ENCODE results near the gene HS6ST3. TPM values are rescaled to one million over a fixed set of nuclear protein-coding genes. Genes with fewer than 3 reads are reported as not detected.
"Not testable (repeated sequence)": the region's sequence is repeated elsewhere in the genome, so short reads cannot be mapped to it uniquely, and the experiment has no call there.

HS6ST3 gene
- total and polyA plus RNA-seq, 10 donors, result 0.03 TPM; not detected in 9

GRCh38 chr13:96112936-96113335 is 23.0 kb downstream of the HS6ST3 start:
- DNase-seq, result no peak
- intact Hi-C loops (cut with DNase I; ENCODE audit: low total_unique reads), result no loop called here
- Histone ChIP-seq H3K4me3 (no peak overlapping the region), H3K27me3 (replicated peaks in 1 of 7) (no peaks in the 10 kb centered on the region), H3K36me3 (no peaks in the 10 kb centered on the region), H3K9me3 (peaks cover 0 to 23% (median 15%) of the 10 kb centered on the region in 8 donors), H3K4me1 (no peaks in the 10 kb centered on the region), H3K27ac (no peak overlapping the region)
- TF ChIP-seq POLR2A (IDR thresholded peaks at IDR 0.05) (no peak), CTCF (IDR thresholded peaks at IDR 0.05 in 8 of 11, conservative IDR thresholded peaks at IDR 0.05 in 3 of 11) (no peak), POLR2AphosphoS5 (IDR thresholded peaks at IDR 0.05) (no peak)
- WGBS, 5 donors, result 44 to 86% (median 76%) methylated on average over 2 of the region's 2 CpGs

DNA sequence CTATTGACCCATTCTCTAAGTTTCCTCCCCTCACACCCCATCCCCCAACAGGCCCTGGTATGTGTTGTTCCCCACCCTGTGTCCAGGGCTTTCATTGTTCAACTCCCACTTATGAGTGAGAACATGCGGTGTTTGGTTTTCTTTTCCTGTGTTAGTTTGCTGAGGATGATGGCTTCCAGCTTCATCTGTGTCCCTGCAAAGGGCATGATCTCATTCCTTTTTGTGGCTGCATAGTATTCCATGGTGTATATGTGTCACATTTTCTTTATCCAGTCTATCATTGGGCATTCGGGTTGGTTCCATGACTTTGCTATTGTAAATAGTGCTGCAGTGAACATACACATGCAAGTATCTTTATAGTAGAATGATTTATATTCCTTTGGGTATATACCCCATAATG is 25.5 kb downstream of the HS6ST3 start:
- H3K9me3 ChIP-seq; intact Hi-C loops (cut with DNase I; ENCODE audit: low total_unique reads); DNase-seq; H3K4me1 ChIP-seq; H3K27ac ChIP-seq; H3K36me3 ChIP-seq; H3K27me3 ChIP-seq (replicated peaks in 1 of 7); H3K4me3 ChIP-seq: not testable (repeated sequence)
- 92 to 98% (median 97%) methylated on average over 2 of the region's 2 CpGs for WGBS, 5 donors

DNA sequence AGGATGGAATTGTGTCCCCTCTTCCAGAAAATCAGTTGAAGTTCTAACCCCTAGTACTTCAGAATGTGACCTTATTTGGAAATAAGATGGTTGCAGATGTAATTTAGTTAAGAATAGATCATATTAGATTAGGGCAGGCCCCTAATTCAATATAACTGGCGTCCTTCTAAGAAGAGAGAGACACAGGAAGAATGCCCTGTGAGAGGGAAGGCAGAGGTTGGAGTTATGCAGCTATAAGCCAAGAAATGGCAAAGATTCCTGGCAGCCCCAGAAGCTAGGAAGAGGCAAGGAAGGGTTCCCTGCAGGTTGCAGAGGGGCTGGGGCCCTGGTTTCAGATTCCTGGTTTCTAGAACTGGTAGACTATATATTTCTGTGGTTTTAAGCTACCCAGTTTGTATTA is 30.0 kb downstream of the HS6ST3 start:
- H3K9me3 ChIP-seq, result no peaks in the 10 kb centered on the region
- no peaks in the 10 kb centered on the region for H3K27me3 ChIP-seq (replicated peaks in 1 of 7)
- H3K27ac ChIP-seq, result no peak overlapping the region
- WGBS, 5 donors, result 52 to 75% (median 66%) methylated on average over 1 of the region's 1 CpG
- intact Hi-C loops (cut with DNase I; ENCODE audit: low total_unique reads), result no loop called here
- no peak for TF ChIP-seq POLR2AphosphoS5 (IDR thresholded peaks at IDR 0.05)
- TF ChIP-seq CTCF (IDR thresholded peaks at IDR 0.05 in 8 of 11, conservative IDR thresholded peaks at IDR 0.05 in 3 of 11), result no peak
- TF ChIP-seq POLR2A (IDR thresholded peaks at IDR 0.05), result no peak
- no peak overlapping the region for H3K4me3 ChIP-seq
- DNase-seq, result no peak
- no peaks in the 10 kb centered on the region for H3K4me1 ChIP-seq
- no peaks in the 10 kb centered on the region for H3K36me3 ChIP-seq

DNA sequence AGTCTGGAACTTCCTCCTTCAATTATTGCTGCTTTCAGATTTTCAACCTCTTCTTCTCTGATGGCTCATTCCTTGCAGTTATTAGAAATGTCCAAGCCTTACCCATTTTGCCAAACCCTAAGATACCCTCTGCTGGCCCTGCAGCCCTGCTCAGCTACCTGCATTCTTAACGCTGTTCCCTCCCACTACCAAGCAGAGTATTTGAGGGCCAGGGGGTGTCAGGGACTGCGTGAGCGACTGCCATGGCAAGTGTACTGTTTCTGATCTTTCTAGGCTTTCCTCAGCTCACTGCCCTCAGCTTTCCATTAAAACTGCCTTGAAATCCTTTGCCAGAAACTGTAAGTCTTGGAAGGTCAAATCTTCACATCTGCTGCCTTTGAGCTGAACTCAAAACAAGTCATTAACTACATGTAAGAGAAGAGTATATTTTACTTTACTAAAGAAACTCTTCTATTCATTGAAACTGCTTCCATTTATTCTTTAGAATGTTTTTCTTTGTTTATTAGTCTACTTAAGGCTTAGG is 41.0 kb downstream of the HS6ST3 start:
- WGBS, 5 donors, result 47 to 68% (median 59%) methylated on average over 3 of the region's 3 CpGs
- no peak overlapping the region for H3K27ac ChIP-seq

More for the DNA sequence above, 41.0 kb downstream of the HS6ST3 start:
- DNase-seq, result no peak
- intact Hi-C loops (cut with DNase I; ENCODE audit: low total_unique reads), result no loop called here
- Histone ChIP-seq H3K4me3 (no peak overlapping the region), H3K9me3 (no peaks in the 10 kb centered on the region), H3K36me3 (no peaks in the 10 kb centered on the region), H3K4me1 (no peaks in the 10 kb centered on the region), H3K27me3 (replicated peaks in 1 of 7) (no peaks in the 10 kb centered on the region)
- TF ChIP-seq POLR2AphosphoS5 (IDR thresholded peaks at IDR 0.05), result no peak
- no peak for TF ChIP-seq CTCF (IDR thresholded peaks at IDR 0.05 in 8 of 11, conservative IDR thresholded peaks at IDR 0.05 in 3 of 11)
- no peak for TF ChIP-seq POLR2A (IDR thresholded peaks at IDR 0.05)

All from spleen (tissue), 11 donors.